Subcutaneous adipose tissue (tissue), 4 donors: Measurements from ENCODE around the gene MGAT3. TPM values are rescaled to one million over a fixed set of nuclear protein-coding genes. Genes with fewer than 3 reads are reported as not detected.

Experiments used
- CTCF ChIP-seq: fragments of 450-650 bp; IDR thresholded peaks from one replicate; pipeline ENCODE4 v1.5.1; 2016; ENCODE audit warnings: low read depth, mild to moderate bottlenecking, control low read depth, antibody characterized with exemption, moderate library complexity
- total RNA-seq, 4 donors: library from RNA; depleted of rRNA; stranded (reverse); fragments of >200 nt; gene quantifications; one replicate each; pipeline ENCODE4 v1.1.0, GENCODE V29; 2016

MGAT3 gene
- total RNA-seq, 4 donors from 2014 or later: 6.5 to 13.4 (median 10.5) TPM

GRCh38 chr22:39490966-39491680 lies 34.3 kb downstream of the MGAT3 start:
- no peak for TF ChIP-seq CTCF

- TF ChIP-seq CTCF: no peak
Observed at GRCh38 chr22:39491696-39492095, 34.9 kb downstream of the MGAT3 start.

GRCh38 chr22:39492186-39492585 lies 35.4 kb downstream of the MGAT3 start:
- TF ChIP-seq CTCF: no peak

DNA sequence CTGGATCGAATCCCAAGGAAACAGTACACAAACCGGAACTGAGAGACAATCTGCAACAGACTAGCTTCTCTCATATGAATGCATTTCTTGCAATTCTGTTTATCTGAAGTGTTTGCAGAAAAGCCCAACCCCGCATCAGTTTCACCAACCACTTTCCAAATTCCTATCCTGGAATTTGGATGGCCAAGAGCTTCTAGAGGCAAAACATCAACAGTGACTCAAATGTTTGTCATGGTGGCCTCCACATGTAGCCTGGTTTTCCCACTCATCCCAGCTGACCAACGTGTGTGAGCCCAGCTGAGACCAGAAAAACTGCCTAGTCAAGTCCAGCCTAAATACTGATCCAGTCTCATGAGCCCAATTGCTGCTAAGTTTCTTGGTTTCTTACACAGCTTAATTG lies 36.9 kb downstream of the MGAT3 start:
- TF ChIP-seq CTCF: no peak

- no peak for TF ChIP-seq CTCF
Observed at GRCh38 chr22:39494471-39495120, 37.8 kb downstream of the MGAT3 start.

GRCh38 chr22:39496131-39496838 lies 39.5 kb downstream of the MGAT3 start:
- TF ChIP-seq CTCF: no peak

- TF ChIP-seq CTCF: no peak
Observed at GRCh38 chr22:39497429-39497828, 40.6 kb downstream of the MGAT3 start.
